Stimulated activated CD8-positive, alpha-beta memory T cell treated with anti-CD3 and anti-CD28 coated beads, Interleukin-7, amount 100 ng/mL, for 1 hour (primary cell): ENCODE data around the gene CTSE.

ENCODE experiments used
- DNase-seq, 2 donors: peaks; one replicate each; pipeline ENCODE4 v3.0.0-alpha.2; 2020; ENCODE audit warnings: low read depth in 2 of 2

CTSE gene

GRCh38 chr1:205991237-205991636 is 32.5 kb downstream of the CTSE start:
- no peak for DNase-seq

GRCh38 chr1:205990226-205990625 is 33.5 kb downstream of the CTSE start:
- DNase-seq: no peak

GRCh38 chr1:205989786-205990185 is 33.9 kb downstream of the CTSE start:
- DNase-seq: no peak

- DNase-seq: no peak
These were observed 35.1 kb downstream of the CTSE start for GRCh38 chr1:205988585-205988995.

- no peak for DNase-seq
These were observed 36.8 kb downstream of the CTSE start for GRCh38 chr1:205986861-205987260.

- DNase-seq: no peak
These were observed 37.4 kb downstream of the CTSE start for GRCh38 chr1:205986292-205986691.

GRCh38 chr1:205985330-205986005 is 38.2 kb downstream of the CTSE start:
- DNase-seq: no peak

GRCh38 chr1:205983925-205984725 is 39.6 kb downstream of the CTSE start:
- DNase-seq: no peak

- DNase-seq: no peak
These were observed 42.4 kb downstream of the CTSE start for GRCh38 chr1:205981257-205981656.

- DNase-seq: no peak
These were observed 43.3 kb downstream of the CTSE start for GRCh38 chr1:205980237-205980870.

- DNase-seq: no peak
These were observed 44.4 kb downstream of the CTSE start for GRCh38 chr1:205979301-205979700.

- DNase-seq: no peak
These were observed 45.0 kb downstream of the CTSE start for GRCh38 chr1:205978676-205979075.

- peak; percentile 42 to 66 for DNase-seq
These were observed 46.2 kb downstream of the CTSE start for GRCh38 chr1:205977402-205978014.

- no peak for DNase-seq
These were observed 46.8 kb downstream of the CTSE start for GRCh38 chr1:205976708-205977401.

- DNase-seq: no peak
These were observed 47.7 kb downstream of the CTSE start for GRCh38 chr1:205976036-205976435.

GRCh38 chr1:205975387-205975998 is 48.2 kb downstream of the CTSE start:
- DNase-seq: no peak

GRCh38 chr1:205974712-205975111 is 49.0 kb downstream of the CTSE start:
- DNase-seq: no peak

GRCh38 chr1:205973377-205974232 is 50.1 kb downstream of the CTSE start:
- no peak for DNase-seq

GRCh38 chr1:205972491-205973168 is 51.1 kb downstream of the CTSE start:
- DNase-seq: no peak

- no peak for DNase-seq
These were observed 51.6 kb downstream of the CTSE start for GRCh38 chr1:205972081-205972480.
